Measurements from ENCODE around the gene POLN. TPM values are rescaled to one million over a fixed set of nuclear protein-coding genes. Genes with fewer than 3 reads are reported as not detected.
A peak's percentile ranks its signal among the peaks of the same experiment; 100 is the strongest.

The POLN gene
- total and polyA plus RNA-seq, 11 donors, result 0.38 to 4.5 (median 1.9) TPM

DNA sequence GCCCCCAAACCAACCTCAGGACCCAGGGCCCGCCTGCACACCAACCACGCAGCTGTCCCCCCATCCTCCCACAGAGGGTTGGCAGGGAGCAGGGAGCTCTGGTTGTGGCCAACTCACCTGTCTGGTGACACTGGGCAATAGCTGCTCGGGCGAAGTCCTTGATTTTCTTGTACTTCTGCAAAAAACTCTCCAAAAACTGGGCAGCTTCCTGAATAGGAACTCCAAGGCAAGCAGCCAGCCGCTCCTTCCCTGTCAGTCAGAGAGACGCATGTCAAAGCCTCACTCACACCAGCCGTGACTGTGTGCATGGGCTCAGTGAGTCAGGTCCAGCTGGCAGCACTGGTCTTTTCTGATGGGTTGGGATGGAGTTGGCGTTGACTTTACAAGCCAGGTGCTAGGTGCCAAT is 156.4 kb downstream of the POLN start:
- no peak for TF ChIP-seq POLR2A (IDR thresholded peaks at IDR 0.05)
- TF ChIP-seq, protein P1, sequence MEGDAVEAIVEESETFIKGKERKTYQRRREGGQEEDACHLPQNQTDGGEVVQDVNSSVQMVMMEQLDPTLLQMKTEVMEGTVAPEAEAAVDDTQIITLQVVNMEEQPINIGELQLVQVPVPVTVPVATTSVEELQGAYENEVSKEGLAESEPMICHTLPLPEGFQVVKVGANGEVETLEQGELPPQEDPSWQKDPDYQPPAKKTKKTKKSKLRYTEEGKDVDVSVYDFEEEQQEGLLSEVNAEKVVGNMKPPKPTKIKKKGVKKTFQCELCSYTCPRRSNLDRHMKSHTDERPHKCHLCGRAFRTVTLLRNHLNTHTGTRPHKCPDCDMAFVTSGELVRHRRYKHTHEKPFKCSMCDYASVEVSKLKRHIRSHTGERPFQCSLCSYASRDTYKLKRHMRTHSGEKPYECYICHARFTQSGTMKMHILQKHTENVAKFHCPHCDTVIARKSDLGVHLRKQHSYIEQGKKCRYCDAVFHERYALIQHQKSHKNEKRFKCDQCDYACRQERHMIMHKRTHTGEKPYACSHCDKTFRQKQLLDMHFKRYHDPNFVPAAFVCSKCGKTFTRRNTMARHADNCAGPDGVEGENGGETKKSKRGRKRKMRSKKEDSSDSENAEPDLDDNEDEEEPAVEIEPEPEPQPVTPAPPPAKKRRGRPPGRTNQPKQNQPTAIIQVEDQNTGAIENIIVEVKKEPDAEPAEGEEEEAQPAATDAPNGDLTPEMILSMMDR (IDR thresholded peaks at IDR 0.05), result no peak
- Histone ChIP-seq H3K27me3 (no peaks in the 10 kb centered on the region), H3K4me1 (no peaks in the 10 kb centered on the region), H3K4me3 (no peak overlapping the region), H3K9me3 (peaks cover 0 to 11% (median 0%) of the 10 kb centered on the region in 12 donors), H3K27ac (no peak overlapping the region), H3K36me3 (no peaks in the 10 kb centered on the region)
- intact Hi-C loops (cut with DNase I), result no loop called here
- ATAC-seq (no peak), DNase-seq (peak in 1 of 5 donors; percentile 32)
- WGBS, 4 donors, result 94 to 99% (median 97%) methylated on average over 7 to 8 of the region's 8 CpGs

DNA sequence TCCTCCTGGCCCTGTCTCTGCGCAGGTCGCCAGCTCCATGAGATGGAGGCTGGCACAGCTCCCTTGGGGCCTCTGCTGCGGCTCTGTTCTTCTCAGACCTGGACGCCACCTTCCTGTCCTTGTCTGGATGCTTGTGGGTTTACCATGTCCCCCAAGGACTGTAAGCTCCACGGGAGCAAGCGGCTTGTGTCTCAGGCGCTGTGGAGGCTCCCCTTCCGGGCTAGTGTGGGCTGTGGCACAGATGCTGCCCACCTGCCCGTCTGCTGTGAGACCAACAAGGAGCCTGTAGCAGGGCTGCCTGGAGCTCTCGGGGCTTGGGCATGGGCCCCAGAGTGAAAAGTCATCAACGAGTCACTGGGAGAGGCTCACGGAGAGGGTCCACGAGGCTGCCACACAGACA is 157.6 kb downstream of the POLN start:
- H3K4me3 ChIP-seq, result no peak overlapping the region
- intact Hi-C loops (cut with DNase I), result no loop called here
- ATAC-seq, result no peak

DNA sequence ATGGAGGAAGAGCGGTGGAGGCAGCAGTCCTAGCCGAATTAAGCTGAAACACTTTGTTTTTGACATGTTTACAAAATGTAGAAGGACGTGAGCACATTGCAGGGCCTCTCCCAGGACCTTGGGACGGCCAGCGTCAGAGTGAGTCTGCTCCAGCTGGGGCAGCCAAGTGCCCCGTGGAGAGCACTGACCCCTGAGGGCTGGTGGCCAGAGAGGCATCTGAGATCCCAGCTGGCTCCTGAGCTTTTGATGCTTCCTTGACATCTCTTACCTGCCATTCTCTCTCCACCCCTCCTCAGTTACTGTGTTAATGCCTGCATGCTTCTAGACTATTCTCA is 158.1 kb downstream of the POLN start:
- no peaks in the 10 kb centered on the region for H3K4me1 ChIP-seq
- ATAC-seq (no peak), DNase-seq (peak in 2 of 5 donors; percentile 7 to 60)
- no peaks in the 10 kb centered on the region for H3K27me3 ChIP-seq
- intact Hi-C loops (cut with DNase I), result no loop called here
- H3K36me3 ChIP-seq, result no peaks in the 10 kb centered on the region
- H3K4me3 ChIP-seq, result no peak overlapping the region
- H3K27ac ChIP-seq, result no peak overlapping the region
- no peak for TF ChIP-seq POLR2A (IDR thresholded peaks at IDR 0.05)
- TF ChIP-seq, protein P1 (IDR thresholded peaks at IDR 0.05), result no peak
- H3K9me3 ChIP-seq, result peaks cover 0 to 11% (median 0%) of the 10 kb centered on the region in 12 donors
- WGBS, 4 donors, result 77 to 90% (median 86%) methylated on average over 6 of the region's 6 CpGs

More for the DNA sequence above, 157.6 kb downstream of the POLN start:
- Histone ChIP-seq H3K36me3 (no peaks in the 10 kb centered on the region), H3K9me3 (peaks cover 0 to 11% (median 0%) of the 10 kb centered on the region in 12 donors), H3K27me3 (no peaks in the 10 kb centered on the region), H3K27ac (no peak overlapping the region), H3K4me1 (no peaks in the 10 kb centered on the region)
- DNase-seq, result peak in 1 of 5 donors; percentile 57
- WGBS, 4 donors, result 85 to 86% (median 86%) methylated on average over 9 to 13 of the region's 13 CpGs
- TF ChIP-seq, protein P1 (IDR thresholded peaks at IDR 0.05), result no peak
- no peak for TF ChIP-seq POLR2A (IDR thresholded peaks at IDR 0.05)

DNA sequence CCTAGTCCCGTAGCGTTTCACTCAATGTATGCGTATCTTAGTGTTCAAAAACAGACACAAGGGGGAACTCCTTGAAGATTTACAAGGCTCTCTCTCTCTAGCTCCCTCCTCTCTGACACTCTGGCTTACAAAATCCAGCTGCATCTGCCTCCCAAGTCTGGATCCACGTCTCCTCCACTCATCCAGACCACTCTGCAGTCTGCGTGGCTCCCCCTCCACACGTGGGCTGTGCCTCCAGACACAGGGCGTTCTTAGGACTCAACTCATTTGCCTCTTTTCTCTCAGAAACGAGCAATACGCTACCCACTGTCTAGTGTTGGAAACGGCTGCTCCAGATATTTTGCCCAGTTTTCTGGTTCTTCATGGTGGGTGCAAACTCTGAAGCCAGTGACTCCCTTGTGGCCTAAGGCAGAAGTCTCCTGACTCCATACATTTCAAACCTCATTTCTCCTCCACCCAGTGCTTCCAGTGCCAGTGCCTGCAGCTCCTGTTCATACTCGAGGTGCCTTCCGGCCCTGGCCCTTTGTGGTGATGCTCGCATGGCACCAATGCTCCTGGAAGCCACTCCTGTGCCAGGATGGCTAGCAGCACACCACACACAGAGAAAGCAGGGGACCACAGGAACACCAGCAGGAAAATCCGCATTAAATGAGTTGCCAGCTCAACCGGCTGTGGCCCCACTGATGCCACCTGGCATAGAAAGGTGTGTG is 158.7 kb downstream of the POLN start:
- Histone ChIP-seq H3K27me3 (no peaks in the 10 kb centered on the region), H3K9me3 (peaks cover 0 to 11% (median 0%) of the 10 kb centered on the region in 12 donors), H3K4me3 (no peak overlapping the region), H3K36me3 (no peaks in the 10 kb centered on the region), H3K27ac (no peak overlapping the region), H3K4me1 (no peaks in the 10 kb centered on the region)
- DNase-seq (peak in 2 of 5 donors; percentile 16 to 17), ATAC-seq (no peak)
- 81 to 89% (median 86%) methylated on average over 15 of the region's 15 CpGs for WGBS, 4 donors
- intact Hi-C loops (cut with DNase I), result no loop called here
- TF ChIP-seq POLR2A (IDR thresholded peaks at IDR 0.05), result no peak
- TF ChIP-seq, protein P1 (IDR thresholded peaks at IDR 0.05), result no peak
